Lower leg skin (tissue), 3 donors: Measurements from ENCODE around the gene CCSER1.

Source experiments
- POLR2A ChIP-seq, 2 donors: fragments of 450-650 bp; IDR thresholded peaks; one replicate each; pipeline ENCODE4 v1.6.1; 2016 to 2017; ENCODE audit warnings: antibody characterized with exemption in 2 of 2, mild to moderate bottlenecking in 1 of 2, moderate library complexity in 1 of 2
- TF ChIP-seq, protein P1 (sequence below), 3 donors: fragments of 450-650 bp; IDR thresholded peaks; one replicate each; pipeline ENCODE4 v1.5.1; 2016; ENCODE audit warnings: antibody characterized with exemption in 3 of 3, mild to moderate bottlenecking in 3 of 3, moderate library complexity in 2 of 3

DNA sequence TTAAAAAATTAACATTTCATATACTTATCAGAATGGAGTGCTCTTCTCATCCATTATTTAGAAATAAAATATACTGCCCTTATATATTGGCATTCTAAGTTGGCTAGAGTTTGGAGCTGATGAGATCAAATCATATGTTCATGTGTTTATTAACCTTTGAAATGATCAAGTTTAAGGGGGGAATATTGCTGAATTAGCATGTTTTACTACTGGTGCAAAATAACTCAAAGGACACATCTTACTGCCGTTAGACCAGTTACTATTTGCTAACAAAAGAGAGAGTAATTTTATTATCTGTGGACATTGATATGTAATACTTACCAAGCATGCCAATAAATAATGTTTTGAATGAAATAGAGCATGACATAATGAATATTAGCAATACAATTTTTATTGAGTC lies 901.0 kb downstream of the CCSER1 start:
- TF ChIP-seq, protein P1, sequence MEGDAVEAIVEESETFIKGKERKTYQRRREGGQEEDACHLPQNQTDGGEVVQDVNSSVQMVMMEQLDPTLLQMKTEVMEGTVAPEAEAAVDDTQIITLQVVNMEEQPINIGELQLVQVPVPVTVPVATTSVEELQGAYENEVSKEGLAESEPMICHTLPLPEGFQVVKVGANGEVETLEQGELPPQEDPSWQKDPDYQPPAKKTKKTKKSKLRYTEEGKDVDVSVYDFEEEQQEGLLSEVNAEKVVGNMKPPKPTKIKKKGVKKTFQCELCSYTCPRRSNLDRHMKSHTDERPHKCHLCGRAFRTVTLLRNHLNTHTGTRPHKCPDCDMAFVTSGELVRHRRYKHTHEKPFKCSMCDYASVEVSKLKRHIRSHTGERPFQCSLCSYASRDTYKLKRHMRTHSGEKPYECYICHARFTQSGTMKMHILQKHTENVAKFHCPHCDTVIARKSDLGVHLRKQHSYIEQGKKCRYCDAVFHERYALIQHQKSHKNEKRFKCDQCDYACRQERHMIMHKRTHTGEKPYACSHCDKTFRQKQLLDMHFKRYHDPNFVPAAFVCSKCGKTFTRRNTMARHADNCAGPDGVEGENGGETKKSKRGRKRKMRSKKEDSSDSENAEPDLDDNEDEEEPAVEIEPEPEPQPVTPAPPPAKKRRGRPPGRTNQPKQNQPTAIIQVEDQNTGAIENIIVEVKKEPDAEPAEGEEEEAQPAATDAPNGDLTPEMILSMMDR (IDR thresholded peaks at IDR 0.05): no peak
- TF ChIP-seq POLR2A (IDR thresholded peaks at IDR 0.05): no peak
